ENCODE results near the gene ARHGEF16.

ARHGEF16 gene

DNA sequence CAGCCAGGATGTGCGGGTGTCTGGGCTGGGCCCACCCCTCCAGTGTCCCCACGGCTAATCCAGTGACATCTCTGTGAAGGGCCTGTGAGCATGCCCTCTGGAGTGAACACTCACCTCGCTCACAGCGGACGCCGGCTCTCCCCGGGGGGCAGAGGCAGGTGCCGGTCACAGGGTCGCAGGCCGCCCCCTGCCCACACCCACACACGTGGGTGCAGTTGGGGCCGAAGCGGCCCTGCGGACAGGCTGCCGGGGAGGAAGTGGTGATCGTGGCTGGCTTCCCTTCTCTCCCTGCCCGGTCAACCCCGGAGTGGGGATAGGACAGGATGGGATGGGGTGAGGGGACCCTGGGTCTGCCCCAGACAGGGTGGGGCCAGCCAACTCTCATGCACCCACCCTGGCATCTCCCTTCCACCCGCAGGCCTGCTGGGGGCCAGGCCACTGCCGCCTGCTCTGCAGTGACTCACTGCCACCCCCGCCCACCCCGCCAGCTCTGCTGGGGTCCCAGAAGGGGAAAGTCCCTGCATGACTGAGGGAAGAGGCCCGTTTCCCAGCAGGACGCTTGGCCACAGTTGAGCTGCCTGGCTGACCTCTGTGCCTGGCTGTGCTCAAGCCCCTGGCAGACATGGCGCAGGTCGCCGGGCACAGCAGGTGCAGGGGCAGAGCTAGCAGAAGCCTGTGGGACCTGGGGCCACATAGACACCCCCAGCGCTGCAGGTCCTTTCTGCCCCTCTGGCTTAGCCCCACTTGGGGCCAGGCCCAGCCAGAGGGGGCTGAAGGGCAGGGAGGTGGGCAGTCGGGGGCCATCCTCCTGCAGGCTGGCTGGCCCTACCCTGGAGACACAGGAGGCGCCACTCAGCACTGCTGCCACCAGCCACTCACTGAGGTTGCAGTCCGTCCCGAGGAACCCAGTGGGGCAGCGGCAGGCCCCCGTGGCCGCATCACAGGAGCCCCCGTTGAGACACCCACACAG, 41.6 kb downstream of the ARHGEF16 start:
- H3K4me3 ChIP-seq (ENCODE audit: low read depth, low read length) = no peak overlapping the region
- TF ChIP-seq, protein P1, sequence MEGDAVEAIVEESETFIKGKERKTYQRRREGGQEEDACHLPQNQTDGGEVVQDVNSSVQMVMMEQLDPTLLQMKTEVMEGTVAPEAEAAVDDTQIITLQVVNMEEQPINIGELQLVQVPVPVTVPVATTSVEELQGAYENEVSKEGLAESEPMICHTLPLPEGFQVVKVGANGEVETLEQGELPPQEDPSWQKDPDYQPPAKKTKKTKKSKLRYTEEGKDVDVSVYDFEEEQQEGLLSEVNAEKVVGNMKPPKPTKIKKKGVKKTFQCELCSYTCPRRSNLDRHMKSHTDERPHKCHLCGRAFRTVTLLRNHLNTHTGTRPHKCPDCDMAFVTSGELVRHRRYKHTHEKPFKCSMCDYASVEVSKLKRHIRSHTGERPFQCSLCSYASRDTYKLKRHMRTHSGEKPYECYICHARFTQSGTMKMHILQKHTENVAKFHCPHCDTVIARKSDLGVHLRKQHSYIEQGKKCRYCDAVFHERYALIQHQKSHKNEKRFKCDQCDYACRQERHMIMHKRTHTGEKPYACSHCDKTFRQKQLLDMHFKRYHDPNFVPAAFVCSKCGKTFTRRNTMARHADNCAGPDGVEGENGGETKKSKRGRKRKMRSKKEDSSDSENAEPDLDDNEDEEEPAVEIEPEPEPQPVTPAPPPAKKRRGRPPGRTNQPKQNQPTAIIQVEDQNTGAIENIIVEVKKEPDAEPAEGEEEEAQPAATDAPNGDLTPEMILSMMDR (IDR thresholded peaks at IDR 0.05; ENCODE audit: insufficient read depth, low read length, missing control alignments) = no peak
- ChIA-PET POLR2A (no interaction called here), CTCF (interaction anchor here (4.6 kb wide), 1 partner anchor 125 kb away, joined by 38 read pairs; no protein-coding TSS in a partner anchor)
- DNase-seq (ENCODE audit: low read depth, low spot score) = no peak

DNA sequence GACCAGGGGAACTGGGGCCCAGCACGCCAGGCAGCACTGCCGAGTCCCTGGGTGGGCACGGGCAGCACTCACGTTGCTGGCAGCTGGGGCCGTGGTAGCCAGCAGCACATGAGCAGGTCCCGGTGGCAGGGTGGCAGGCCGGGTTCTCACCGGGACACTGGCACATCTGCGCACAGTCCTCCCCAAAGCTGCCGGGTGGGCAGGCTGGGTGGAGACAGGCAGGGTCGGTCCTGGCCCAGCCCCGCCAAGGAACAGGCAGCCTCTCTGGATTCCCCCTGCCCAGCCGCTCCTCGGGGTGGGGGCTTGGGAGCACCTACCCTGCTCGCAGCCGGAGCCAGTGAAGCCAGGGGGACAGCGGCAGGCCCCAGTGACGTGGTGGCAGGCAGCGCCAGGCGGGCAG, 42.5 kb downstream of the ARHGEF16 start:
- POLR2A ChIA-PET = no interaction called here
- no peak for DNase-seq (ENCODE audit: low read depth, low spot score)
- CTCF ChIA-PET = interaction anchor here (4.6 kb wide), 1 partner anchor 125 kb away, joined by 38 read pairs; no protein-coding TSS in a partner anchor
- TF ChIP-seq, protein P1 (IDR thresholded peaks at IDR 0.05; ENCODE audit: insufficient read depth, low read length, missing control alignments) = no peak
- H3K4me3 ChIP-seq (ENCODE audit: low read depth, low read length) = no peak overlapping the region

DNA sequence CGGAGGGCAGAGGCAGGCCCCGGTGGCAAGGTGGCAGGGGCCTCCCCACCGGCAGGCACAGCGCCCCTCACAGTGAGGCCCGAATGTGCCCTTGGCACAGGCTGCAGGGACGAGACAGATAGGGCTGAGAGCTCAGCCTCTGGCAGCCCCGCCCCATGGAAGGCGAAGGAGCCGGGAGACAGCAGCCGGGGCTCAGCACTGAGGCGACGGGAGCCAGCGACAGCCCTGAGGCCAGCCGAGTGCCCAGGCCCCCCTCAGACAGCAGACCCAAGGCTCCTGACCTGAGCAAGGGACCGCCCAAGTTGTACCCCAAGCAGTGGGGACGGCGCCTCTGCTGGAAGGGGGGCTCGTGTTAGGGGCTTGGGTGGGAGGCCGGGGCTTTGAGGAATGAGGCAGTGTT, 43.1 kb downstream of the ARHGEF16 start:
- ChIA-PET POLR2A (no interaction called here), CTCF (interaction anchor here (1.3 to 4.6 kb wide), 2 partner anchors 45 to 124 kb away, joined by 4 to 38 read pairs; no protein-coding TSS in a partner anchor)
- DNase-seq (ENCODE audit: low read depth, low spot score) = no peak
- TF ChIP-seq, protein P1 (IDR thresholded peaks at IDR 0.05; ENCODE audit: insufficient read depth, low read length, missing control alignments) = no peak
- no peak overlapping the region for H3K4me3 ChIP-seq (ENCODE audit: low read depth, low read length)

DNA sequence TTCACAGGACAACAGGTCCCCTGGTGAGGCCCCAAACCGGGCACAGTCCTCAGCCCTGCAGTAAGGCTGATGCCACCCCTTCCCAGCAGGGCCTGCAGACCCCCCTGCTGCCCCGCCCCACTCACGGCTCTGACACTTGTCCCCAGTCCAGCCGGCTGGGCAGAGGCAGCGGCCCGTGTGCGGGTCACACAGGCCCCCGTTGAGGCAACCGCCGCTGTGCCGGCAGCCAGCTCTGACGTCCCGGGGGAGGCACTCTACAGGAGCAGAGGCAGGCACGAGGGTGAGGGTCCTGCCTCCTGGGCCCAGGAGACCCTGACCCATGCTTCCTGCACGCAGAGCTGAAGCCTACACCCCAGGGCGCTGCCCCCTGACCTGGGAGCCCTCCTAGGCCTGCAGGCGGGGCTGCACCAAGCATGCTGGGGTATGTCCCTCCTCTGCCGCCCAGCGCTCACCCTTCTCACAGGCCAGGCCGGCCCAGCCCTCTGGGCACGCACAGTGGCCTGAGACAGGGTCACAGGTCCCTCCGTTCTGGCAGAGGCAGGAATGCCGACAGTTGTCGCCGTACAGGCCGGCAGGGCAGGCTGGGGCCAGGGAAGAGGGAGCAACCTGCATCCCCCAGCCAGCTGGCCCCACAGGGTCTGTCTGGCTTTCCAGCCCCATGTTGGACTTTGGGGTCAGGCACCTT, 43.9 kb downstream of the ARHGEF16 start:
- CTCF ChIA-PET = interaction anchor here (1.3 to 4.6 kb wide), 3 partner anchors 14 to 123 kb away, joined by 4 to 38 read pairs (median 4); no protein-coding TSS in a partner anchor
- no peak for DNase-seq (ENCODE audit: low read depth, low spot score)
- POLR2A ChIA-PET = no interaction called here
- no peak overlapping the region for H3K4me3 ChIP-seq (ENCODE audit: low read depth, low read length)
- TF ChIP-seq, protein P1 (IDR thresholded peaks at IDR 0.05; ENCODE audit: insufficient read depth, low read length, missing control alignments) = no peak

DNA sequence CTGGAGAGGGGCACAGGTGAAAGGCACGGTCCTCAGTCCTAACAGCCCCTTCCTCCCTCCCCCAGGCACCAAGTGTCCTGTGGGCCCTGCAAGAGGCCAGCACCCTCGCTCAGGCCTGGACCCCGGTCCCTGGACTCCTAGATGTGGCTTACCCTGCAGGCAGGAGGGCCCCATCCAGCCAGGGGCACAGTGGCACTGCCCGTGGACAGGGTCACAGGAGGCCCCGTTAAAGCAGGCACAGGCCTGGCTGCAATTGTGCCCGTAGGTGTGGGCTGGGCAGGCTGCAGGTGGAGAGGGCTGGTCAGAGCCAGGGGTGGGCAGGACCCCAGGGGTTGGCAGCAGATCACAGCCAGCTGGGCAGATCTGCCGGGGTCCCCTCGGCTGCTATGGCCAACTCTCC, 44.5 kb downstream of the ARHGEF16 start:
- no peak overlapping the region for H3K4me3 ChIP-seq (ENCODE audit: low read depth, low read length)
- TF ChIP-seq, protein P1 (IDR thresholded peaks at IDR 0.05; ENCODE audit: insufficient read depth, low read length, missing control alignments) = no peak
- DNase-seq (ENCODE audit: low read depth, low spot score) = no peak
- ChIA-PET CTCF (interaction anchor here (1.3 kb wide), 2 partner anchors 14 to 46 kb away, joined by 4 read pairs; no protein-coding TSS in a partner anchor), POLR2A (no interaction called here)

DNA sequence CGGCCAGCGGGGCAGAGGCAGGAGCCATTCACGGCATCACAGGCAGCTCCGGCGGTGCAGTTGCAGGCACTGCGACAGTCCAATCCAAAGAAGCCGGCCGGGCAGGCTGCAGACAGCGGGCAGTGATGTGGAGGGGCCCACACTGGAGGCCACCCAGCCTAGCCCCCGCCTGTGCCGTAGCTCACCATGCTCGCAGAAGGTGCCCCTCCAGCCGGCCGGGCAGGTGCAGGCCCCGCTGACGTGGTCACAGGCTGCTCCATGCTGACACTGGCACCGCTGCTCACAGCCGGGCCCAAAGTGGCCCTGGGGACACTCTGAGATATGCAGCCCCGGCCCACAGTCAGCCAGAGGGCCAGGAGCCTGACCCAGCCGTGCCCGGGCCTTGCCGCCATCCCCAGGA, 45.1 kb downstream of the ARHGEF16 start:
- CTCF ChIA-PET = interaction anchor here (1.3 to 1.6 kb wide), 3 partner anchors 15 to 121 kb away, joined by 3 to 4 read pairs (median 4); no protein-coding TSS in a partner anchor
- TF ChIP-seq, protein P1 (IDR thresholded peaks at IDR 0.05; ENCODE audit: insufficient read depth, low read length, missing control alignments) = no peak
- no peak overlapping the region for H3K4me3 ChIP-seq (ENCODE audit: low read depth, low read length)
- POLR2A ChIA-PET = no interaction called here
- DNase-seq (ENCODE audit: low read depth, low spot score) = no peak
